HG02571 (cell line): Measurements from ENCODE around the gene OCIAD2.
A peak's percentile ranks its signal among the peaks of the same experiment; 100 is the strongest.
"Not testable (repeated sequence)": the region's sequence is repeated elsewhere in the genome, so short reads cannot be mapped to it uniquely, and the experiment has no call there.

ENCODE experiments used
- ATAC-seq: cut with Tn5 transposase; IDR thresholded peaks from one replicate; pipeline ENCODE4 v1.9.1; 2021; ENCODE audit warnings: mild to moderate bottlenecking, moderate library complexity; ENCODE audit not compliant: unreplicated experiment

The OCIAD2 gene, protein sequence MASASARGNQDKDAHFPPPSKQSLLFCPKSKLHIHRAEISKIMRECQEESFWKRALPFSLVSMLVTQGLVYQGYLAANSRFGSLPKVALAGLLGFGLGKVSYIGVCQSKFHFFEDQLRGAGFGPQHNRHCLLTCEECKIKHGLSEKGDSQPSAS

DNA sequence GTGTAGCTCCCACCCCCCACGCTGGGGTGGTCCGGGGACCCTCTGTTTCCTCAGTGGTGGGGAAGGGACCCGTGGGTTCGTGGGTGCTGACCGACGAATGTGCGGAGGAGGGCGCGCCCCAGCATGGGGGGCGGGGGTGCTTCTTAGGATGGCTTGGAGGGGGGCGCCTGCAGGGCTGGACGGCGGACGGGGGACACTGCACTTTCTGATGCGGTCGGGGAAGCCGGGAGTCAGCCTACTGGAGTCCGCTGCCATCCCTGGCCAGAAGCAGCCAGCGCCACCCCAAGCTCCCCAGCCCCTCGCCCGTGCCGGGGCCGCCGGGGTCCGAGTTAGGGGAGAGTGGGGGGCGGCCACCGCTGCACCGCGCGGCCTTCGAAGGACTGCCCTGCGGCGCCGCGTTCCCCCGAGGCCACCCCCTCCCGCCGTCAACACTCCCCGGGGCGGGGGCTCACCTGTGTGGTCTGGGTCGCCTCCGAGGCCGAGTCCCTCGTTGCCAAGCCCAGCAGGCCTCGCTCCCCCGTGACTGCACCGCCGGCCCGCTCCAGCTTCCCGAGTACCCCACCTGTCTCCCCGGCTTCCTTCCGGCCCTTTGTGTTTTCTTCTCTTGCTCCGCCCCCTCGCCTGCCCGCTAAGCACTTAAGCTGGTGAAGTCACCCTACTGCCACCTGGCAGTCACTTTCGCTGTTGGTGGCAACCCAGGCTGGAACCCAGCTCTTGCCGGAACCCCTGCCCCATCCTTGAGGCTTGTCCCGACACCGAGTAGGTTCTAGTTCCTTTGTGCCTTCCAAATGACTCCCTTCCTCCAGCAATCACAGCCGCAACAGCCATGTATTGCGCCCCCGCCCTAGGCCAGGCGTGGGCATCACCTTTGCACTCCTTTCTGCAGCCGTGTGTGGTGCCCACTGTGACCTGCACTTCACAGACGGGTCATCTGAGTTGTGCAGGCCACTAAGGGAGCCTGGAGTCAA lies at the start of gene OCIAD2:
Gene OCIAD2, minus strand, starts transcription at position 569 of the 968 bp plus-strand sequence. CDS start 2,225 bp downstream, outside the sequence.
- peak; percentile 98 for ATAC-seq

DNA sequence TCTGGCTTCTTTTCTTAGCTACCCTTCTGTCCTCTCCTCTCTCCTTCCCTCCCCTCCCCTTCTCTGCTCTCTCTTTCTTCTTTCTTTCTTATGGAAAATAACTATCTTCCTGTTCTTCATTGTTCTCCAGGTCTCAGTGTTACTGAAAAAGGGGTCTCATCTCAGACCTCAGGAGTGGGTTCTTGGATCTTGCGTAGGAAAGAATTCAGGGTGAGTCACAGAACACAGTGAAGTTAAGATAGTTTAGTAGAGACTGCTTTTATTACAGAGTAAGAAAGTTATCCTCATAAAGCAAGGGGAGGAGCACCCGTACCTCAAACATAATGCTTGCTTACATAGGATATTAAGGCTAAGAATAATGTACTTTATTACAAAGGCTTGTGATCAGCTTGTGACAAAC lies 47.7 kb upstream of the OCIAD2 start:
- no peak for ATAC-seq

DNA sequence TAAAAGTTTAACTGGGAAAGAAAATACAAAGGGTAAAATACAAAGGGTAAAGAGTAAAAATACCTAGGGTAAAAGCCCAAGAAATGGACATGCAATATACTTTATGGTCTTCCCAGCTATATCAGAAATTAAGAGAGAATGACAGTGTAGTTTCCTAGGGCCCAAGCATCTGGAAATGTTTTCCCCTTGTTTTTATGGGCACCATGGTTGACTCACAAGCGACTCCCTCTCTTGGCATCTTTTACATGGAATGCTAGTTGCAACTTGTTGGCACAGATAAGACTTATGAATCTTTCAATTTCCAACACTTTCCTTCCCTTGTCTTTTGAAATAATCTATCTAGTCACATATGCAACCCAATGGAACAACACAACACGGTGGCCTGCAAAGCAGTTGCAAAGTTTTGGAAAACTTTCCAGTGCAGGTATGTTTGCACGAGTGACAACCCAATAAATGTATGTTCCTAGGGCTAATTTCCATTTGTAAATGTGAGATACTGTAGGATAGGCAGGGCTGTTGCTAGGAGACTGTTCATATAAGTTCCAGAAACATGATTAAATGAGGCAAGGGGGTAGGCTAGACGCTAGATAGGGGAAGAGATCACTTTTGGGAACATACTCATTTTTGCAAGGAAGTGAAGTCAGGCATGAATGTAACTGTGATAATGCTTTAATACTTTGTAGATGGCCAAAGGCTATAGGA lies 43.1 kb upstream of the OCIAD2 start:
- ATAC-seq: no peak

DNA sequence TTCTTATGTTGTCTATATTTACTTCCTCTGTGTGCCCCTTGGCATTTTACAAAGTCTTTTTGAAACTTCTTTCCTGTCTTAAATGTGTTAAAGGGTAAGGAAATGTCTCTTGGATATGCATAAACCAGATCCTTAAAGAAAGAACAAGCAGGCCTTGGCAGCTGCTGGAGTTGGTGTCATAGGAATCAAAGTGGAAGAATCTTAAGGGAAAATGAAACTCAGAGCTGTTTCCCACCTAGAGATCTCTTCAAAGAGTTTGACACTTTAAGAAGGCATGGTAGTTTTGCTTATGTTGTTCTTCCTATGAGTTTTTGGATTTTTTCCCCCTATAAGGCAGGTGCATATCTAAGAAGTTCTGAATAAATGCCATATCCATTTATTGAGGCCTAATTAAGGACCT lies 42.5 kb upstream of the OCIAD2 start:
- ATAC-seq: no peak

DNA sequence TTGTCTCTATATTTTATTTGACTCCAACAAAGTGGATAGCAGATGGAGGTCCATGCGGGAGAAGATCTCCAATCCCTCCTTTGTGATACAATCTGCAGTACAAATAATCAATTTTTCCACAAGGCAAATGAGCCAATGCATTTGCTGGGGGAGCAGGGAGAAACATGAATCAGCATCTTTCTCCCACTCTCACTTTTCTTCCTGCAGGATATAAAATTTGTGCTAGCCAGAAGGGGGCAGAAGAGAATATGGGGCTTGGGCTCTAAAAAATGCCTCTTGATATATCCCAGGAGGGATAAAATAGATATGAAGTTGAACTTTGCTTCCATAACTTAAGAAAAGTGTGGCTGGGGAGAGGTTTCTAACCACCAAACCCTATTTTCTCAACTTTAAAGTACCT lies 41.2 kb upstream of the OCIAD2 start:
- no peak for ATAC-seq

DNA sequence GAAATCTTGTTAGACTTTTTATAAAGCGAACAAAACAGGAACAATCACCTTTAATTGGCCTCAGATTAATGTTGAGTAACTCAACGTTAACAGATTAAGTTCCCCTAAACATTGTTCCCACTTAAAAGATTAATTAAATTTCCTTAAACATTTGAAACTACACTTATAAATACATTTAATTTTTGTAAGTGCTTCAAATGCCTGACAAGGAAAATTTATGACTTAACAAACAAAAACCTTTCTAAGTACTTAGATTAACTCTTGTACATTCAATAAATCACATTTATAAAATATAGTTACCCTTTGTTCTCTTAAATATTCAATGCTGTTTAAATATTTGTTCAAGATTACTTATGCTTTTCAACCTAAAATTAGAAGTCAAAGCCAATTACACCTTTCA lies 39.4 kb upstream of the OCIAD2 start:
- ATAC-seq: no peak

DNA sequence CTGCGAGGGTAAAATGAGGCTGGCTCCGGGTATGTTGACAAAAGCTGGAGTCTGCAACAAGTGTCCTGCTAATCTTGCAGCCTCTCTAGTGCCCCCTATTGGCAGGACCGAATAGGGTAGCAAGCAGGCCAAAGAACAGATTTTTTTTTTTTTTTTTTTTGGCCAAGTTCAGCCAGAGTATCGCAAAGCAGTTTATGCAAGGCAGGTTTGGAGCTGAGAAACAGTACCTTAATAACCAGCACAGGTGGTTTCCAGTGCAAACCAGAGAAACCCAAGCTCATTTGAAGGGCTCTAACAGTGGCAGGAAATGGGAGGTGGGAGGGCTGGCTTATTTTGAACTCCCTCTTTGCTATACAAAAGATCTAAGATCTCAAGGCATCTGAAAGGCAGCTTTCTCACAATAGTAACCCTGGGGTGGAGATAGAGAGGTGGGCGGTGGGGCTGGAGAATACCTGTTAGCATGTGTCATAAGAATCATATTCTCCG lies 38.2 kb upstream of the OCIAD2 start:
- no peak for ATAC-seq

DNA sequence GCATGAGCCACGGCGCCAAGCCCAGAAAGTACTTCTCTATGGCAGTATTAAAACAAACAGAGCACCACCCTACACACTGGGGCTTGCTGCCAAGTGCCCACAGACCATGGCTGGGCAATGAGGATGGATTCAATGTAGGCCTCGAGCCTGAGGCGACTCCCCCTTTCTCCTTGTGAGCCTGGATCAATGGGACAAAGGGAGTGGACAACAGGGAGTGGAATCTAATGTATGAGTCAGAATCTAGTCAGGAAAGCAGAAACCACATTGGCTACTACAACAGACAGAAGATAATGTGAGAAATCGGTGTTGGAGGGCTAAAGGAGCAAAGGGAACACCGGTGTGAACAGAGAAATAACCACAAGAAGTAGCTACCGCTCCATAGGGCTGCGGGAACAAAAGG lies 37.7 kb upstream of the OCIAD2 start:
- no peak for ATAC-seq

DNA sequence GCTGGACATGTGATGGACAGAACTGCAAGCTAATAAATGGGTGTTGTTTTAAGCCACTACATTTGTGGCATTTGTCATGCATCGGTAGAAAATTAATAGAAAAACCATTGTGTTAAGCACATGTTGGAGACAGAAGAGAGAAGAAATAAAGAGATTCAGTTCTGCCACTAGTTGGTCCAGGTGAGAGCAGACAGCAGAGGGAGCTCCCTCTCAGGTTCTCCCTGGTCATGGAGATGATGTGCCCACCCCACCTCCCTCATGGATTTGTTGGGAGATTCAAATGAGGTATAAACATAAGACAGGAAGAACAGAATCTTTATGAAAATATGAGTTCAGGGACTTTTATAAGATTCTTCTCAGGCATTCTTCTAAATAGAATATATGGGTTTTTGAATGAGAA lies 36.8 kb upstream of the OCIAD2 start:
- ATAC-seq: no peak

DNA sequence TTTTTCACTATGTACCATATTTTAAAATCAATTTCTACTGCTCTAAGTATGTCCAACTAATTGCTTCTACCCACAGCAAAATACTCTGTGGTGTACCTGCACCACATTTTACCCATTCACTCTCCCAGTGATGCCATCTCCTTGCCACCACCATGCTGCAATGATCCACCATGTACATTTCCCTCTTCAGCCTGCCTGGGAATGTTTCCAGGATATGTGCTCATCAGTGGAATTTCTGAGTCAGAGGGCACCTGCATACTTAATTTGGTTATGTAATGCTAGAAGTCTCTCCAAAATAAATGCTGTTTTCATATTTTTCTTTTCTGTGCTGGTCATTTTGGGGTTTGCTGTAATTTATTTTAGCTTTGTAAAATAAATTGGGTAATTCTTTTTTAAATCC lies 33.2 kb upstream of the OCIAD2 start:
- no peak for ATAC-seq

DNA sequence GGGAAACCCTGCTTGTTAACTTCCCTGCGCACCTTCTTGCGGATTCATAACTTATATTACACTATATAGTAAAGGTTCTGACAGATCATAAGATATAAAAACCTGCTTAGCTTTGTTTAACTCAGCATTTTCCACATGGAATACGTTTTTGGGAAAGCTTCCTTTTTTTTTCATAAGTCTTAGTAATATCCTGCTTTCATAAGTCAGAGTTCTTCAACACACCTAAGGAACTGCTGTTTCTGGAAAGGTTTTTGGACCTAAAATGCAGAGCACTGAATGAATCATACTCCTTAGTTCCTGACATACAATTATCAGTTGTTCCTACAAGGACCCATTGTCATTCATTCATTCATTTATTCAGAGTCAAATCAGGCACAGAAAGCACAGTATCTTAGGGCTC lies 32.3 kb upstream of the OCIAD2 start:
- ATAC-seq: no peak

DNA sequence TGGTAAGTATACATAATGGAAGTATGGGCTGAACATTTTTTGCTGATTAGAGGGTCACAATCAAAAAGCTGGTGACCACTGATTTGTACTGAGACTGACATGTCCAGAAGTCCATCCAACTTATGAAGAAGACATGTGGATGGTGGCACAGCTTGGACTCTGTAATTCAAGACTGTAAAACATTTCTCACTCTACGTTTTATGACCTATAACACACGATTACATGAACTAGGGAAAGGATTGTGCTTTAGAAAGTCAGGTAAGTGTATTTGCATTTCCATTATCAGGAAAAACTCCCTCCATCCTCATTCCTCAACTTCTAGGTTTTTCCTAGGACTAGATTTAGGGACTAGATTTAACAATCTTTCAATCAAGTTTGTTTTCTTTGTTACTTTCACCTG lies 30.5 kb upstream of the OCIAD2 start:
- ATAC-seq: no peak

DNA sequence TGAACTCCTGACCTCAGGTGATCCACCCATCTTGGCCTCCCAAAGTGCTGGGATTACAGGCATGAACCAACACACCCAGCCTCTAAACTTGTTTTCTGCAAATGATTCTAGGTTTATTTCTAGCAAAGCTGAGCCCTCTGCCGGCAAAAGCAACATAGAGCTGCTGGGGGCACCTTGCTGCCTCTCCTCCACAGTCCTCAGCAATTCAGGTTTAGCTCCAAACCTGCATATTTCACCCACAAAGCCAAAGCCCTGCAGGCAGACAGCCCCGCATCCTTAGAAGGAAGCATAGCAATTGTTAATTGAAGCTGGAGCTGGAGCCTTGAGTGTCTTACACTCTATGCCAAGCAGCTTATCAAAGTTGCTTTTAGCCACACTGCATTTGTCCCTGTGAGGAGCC lies 24.9 kb upstream of the OCIAD2 start:
- ATAC-seq: no peak

DNA sequence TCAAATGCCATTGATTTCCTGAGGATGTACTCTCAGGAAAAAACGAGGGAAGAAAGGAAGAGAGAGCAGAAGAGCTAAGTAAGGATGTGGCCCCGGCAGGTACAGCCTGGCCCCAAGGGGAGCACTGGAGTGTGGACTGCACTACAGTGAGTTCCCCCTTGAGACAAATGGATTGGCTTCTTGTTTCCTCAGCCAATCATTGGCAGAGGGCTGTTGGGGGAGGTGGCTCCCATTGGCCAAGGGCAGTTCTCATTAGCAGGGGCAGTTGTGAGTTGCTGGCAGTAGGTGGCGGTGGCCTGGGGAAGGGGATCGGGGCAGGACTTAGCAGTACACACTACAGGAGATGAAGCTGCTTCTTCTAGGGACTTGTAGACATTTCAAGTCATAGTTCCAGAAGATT lies 24.1 kb upstream of the OCIAD2 start:
- no peak for ATAC-seq

DNA sequence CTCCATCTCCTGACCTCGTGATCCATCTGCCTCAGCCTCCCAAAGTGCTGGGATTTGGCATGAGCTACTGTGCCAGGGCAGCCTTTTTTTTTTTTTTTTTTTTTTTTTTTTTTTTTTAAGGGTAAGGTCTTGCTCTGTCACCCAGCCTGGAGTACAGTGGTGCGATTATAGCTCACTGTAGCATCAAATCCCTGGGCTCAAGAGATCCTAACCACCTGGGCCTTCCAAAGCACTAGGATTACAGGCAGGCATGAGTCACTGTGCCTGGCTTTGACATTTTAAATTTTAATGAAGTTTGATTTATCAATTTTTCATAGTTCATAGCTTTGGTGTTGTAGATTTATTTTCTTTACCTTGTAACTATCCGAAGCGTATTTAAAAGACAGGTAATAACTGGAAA lies 17.8 kb upstream of the OCIAD2 start:
- ATAC-seq: no peak

DNA sequence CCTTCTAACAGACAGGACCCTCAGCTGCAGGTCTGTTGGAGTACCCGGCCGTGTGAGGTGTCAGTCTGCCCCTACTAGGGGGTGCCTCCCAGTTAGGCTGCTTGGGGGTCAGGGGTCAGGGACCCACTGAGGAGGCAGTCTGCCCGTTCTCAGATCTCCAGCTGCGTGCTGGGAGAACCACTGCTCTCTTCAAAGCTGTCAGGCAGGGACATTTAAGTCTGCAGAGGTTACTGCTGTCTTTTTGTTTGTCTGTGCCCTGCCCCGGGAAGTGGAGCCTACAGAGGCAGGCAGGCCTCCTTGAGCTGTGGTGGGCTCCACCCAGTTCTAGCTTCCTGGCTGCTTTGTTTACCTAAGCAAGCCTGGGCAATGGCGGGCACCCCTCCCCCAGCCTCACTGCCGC lies 16.5 kb upstream of the OCIAD2 start:
- not testable (repeated sequence) for ATAC-seq

DNA sequence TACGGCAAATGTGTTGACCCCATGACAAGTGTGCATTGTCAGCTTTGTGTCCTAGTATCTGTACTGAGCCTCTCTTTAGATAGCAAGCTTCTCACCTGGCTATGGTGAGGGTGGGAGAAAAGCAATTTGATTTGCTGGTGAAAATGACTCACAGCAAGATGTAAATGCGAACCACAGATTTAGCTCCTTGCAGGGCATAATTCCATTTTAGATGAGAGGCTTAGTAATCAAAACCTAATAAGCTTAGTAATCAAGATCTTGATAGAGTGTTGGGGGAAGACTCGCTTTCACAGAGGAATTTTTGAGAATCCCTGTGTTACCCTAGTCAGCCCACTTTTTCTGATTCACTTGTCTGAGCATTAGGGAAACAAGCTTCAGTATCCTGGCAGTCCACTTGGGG lies 7.7 kb upstream of the OCIAD2 start:
- no peak for ATAC-seq

DNA sequence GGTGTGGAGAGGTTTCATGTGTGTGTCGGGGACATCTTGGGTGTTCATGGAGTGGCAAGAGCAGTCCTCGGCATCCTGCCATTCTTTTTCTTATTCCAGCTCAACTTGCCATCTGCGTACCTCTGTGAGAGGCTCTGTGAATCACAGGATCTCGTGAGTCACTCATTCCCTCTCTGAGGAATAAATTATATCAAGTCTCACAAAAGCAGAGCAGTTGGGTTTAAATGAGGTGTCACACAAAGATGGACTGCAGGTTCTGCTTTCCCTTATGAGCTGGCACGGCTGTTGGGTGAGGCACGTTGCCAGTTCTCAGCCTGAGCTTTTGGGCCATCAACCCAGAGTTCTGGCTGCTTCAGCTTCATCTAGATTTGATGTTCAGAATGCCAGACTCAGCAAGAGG lies 6.8 kb upstream of the OCIAD2 start:
- no peak for ATAC-seq

DNA sequence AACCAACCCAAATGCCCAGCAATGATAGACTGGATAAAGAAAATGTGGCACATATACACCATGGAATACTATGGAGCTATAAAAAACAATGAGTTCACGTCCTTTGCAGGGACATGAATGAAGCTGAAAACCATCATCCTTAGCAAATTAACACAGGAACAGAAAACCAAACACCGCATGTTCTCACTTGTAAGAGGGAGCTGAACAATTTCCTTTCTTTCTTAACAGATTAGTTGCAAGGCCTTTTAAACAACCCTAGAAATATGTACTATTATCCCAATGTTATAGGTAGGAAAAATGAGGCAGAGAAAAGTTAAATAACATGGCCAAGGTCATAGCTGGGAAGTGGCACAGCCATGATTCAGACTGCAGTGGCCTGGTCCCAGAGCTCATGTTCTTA lies 5.8 kb upstream of the OCIAD2 start:
- ATAC-seq: no peak

DNA sequence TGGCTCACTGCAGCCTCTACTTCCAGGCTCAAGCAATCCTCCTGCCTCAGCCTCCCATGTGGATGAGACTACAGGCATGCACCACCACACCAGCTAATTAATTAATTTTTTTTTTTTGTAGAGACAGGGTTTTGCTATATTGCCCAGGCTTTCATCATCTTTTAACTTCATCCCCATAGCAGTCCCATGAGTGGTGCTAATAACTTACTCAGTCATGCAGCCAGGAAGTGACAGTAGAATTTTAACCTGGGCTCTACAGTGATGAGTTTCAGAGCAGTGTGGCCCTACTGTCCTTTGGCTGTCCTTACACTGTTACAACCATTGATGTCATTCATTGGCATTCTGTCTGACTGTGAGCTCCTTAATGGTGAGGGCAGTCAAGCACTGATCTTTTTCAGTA lies 3.9 kb upstream of the OCIAD2 start:
- no peak for ATAC-seq

DNA sequence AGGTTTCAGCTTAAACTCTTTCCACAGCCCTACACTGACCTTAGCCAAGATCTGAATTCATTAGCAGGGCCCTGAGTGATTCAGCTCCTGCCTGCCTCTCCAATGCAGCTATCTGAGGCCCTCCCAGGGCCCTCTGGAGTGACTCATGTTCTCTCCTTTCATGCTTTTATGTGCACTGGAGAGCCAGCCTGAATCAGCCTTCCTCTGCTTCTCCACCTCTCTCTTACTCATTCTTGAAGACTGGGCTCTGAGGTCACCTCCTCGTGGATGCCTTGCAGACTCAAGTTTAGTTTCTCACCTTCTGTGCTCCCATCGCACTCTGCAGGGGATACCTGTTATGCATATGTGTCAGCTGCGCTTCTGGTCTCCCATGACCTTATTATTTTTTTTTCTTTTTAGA lies 3.1 kb upstream of the OCIAD2 start:
- no peak for ATAC-seq

DNA sequence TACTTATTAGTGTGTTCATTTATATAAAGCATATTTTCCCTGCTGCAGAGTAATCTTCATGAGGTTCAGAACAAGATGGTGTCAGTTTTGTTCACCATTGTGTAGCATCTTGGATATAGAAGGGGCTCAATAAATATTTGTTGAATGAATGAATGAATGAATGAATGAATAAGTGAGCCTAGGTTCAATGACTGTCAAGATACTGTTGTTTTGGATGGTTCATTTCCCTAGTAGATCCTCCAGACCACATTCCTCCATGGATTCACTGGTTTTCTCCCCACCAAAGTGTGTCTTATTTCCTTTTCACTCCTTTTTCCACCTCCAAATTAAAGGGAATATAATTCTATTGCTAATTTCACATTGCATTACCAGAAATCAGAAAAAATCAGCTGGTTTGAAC lies 2.1 kb upstream of the OCIAD2 start:
- ATAC-seq: no peak
